HG03025 (cell line): ENCODE data around the gene PLCH2.

ENCODE experiments used
- ATAC-seq: cut with Tn5 transposase; IDR thresholded peaks from one replicate; pipeline ENCODE4 v1.9.1; 2021; ENCODE audit warnings: mild to moderate bottlenecking, moderate library complexity; ENCODE audit not compliant: unreplicated experiment, low FRiP score

The PLCH2 gene, protein sequence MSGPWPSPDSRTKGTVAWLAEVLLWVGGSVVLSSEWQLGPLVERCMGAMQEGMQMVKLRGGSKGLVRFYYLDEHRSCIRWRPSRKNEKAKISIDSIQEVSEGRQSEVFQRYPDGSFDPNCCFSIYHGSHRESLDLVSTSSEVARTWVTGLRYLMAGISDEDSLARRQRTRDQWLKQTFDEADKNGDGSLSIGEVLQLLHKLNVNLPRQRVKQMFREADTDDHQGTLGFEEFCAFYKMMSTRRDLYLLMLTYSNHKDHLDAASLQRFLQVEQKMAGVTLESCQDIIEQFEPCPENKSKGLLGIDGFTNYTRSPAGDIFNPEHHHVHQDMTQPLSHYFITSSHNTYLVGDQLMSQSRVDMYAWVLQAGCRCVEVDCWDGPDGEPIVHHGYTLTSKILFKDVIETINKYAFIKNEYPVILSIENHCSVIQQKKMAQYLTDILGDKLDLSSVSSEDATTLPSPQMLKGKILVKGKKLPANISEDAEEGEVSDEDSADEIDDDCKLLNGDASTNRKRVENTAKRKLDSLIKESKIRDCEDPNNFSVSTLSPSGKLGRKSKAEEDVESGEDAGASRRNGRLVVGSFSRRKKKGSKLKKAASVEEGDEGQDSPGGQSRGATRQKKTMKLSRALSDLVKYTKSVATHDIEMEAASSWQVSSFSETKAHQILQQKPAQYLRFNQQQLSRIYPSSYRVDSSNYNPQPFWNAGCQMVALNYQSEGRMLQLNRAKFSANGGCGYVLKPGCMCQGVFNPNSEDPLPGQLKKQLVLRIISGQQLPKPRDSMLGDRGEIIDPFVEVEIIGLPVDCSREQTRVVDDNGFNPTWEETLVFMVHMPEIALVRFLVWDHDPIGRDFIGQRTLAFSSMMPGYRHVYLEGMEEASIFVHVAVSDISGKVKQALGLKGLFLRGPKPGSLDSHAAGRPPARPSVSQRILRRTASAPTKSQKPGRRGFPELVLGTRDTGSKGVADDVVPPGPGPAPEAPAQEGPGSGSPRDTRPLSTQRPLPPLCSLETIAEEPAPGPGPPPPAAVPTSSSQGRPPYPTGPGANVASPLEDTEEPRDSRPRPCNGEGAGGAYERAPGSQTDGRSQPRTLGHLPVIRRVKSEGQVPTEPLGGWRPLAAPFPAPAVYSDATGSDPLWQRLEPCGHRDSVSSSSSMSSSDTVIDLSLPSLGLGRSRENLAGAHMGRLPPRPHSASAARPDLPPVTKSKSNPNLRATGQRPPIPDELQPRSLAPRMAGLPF (N-terminal part only)

DNA sequence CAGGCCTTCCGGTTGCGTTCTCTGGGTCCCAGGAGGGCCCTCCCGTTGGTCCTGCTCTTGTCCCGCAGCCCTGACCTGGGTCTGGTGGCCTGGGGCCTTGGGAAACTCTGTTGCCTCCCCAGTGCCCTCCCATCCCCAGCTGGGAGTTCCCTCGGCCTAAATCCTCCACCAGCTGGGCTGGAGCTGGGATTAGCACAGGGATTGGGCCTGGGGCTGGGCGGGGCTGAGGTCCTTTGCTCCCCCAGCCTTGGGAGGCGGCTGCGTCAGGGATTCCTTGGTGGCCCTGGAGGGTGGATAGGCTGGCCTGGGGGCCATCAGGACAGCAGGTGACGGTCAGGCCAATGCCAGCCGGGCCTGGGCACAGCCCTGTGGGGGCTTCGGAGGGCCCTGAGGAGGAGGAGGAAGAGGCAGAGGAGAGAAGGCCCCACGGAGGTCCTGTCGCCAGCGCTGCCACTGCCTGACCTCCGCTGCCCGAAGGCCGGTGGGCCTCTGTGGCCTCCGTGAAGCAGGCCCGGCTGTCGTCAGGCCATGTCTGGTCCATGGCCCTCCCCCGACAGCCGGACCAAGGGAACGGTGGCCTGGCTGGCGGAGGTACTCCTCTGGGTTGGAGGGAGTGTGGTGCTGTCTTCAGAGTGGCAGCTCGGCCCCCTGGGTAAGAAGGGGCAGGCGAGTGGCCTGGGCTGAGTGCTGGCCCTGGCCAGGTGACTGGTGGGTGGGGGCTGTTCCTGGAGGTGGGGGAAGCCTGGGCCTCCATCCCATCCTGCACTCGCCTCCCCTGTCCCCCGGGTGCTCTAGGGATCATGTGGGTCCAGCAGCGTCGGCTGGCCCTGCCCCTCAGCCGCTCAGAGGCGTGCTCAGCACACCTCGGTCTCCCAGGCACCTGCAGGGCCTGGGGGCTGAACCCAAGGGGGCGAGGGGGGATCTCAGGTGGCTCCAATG is at the start of gene PLCH2:
PLCH2 (plus strand) TSS at position 229 of the 939 bp plus-strand sequence; CDS start at position 529, 300 bp downstream.
- no peak for ATAC-seq

DNA sequence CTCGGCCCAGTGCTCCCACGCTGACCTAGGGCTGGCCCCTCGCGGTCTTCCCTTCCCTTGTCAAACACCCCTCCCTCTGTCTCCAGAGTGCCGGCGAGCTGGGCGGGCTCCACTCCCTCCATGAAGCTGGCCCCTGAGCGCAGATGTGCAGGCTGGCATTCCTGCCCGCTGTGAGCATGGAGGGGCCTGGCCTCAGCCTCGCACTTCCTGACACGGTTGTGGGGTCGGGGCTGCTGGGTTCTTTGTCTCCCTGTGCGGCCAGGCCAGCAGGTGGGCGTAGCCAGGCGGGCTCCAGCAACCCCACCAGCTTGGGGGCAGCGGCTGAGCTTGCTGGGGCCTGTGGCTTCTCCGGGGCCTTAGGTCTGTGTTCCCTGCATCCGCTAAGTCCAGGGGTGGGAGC is 49.5 kb upstream of the PLCH2 start:
- ATAC-seq: no peak

DNA sequence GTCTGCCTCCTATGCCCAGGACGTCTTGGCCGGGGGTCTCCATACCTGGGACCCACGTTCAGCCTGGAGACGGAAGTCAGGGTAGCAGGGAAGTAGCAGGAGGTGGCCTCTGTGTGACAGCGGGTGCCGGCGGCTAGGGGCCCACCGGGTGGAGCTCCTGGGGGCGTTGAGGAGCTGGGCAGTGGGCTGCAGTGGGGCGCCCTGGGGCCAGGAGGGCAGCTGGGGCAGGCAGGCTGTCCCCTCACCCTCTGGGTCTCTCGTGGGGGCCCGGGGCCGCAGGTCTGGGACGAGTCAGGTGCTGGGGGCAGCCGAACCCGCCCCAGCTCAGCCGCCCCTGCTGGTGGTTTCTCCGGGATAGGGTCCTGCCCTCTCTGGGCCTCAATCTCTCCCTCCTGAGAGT is 49.0 kb upstream of the PLCH2 start:
- no peak for ATAC-seq

DNA sequence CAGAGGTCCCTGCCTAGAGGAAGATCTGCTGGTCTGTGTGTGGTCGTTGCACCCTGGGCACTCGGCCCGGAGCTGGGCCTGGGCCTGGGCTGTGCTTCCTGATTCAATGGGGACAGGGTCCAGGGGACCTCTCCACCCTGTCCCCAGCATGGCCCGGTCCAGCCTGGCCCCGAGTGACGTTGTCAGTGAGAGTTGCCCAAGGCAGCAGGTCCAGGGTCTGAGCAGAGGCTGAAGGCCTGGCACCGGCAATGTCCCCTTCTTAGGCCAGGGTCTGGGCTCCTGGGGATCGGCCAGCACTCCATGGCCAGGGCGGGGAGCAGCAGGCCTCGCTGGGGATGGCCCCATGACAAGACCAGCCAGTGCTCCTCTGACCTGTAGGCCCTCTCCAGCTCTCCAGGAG is 48.1 kb upstream of the PLCH2 start:
- ATAC-seq: no peak

DNA sequence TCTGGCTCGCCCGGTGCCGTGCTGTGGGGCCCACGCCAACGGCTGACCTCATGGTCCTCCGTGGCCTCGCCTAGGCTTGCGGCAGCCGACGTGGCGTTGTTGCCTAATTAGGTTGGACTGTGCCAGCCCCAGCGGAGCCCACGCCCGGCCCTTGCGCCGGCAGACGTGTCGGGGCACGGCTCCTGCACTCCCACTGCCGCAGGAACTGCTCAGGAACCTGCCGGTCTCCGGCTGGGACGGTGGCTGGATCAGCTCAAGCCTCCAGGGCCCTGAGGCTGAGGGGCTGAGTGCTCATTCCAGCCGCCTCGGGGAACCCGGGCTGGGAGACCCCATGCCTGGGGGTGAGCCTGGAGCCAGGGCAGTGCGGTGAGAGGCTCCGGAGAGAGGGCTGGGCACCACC is 47.6 kb upstream of the PLCH2 start:
- no peak for ATAC-seq

DNA sequence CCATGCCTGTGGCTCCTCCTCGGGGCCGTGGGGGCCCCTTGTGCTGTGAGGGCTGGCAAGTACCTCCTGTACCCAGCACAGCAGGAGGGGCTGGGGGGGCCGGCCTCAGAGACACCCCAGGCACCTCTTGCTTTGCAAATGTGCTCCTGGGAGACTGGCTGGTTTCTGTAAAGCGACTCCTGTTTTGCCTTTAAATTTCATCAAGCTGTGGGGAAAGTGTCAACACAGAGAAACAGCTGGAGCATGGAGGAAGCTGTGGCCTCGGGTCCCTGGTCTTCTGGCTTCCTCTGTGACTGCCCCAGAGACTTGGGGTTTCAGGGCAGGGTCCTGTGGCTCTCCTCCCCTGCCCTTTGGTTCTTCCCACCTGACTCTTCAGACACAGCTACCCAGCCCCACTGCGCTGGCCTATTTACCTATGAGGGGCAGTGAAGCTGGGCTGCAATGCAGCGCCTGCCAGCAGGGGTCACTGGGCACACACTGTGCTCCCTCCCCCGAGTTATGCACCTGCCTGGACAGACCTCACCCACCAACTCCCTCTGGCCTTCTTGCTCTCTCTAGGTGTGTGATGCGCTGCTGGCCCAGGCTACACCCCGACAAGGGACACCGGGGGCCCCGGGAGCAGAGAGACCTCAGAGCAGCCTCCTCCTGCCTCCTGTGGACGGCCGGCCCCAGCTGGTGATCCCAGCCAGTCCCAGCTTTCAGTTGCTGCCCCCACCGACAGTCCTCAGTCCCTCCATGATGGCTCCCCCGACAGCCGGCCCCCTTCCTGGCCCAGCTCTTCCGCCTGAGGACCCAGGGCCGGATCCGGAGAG is 46.1 kb upstream of the PLCH2 start:
- ATAC-seq: no peak

DNA sequence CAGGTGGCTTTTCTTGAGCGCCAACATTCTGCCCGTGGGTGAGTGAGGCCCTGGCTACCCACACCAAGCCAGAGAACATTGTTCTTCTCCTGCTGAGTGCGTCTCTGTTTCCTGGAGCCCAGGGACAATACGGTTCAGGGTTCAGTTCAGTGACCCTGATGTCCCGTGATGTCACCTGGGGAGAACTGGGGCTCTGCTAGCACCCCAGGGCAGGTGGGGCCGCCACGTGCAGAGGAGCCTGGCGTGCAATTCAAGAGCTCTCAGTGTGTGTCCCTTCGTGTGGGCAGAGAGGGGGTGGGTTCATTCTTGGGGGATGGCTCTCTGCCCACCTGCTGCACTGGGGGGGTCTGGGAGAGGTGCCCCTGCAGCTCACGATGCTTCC is 45.5 kb upstream of the PLCH2 start:
- ATAC-seq: no peak

DNA sequence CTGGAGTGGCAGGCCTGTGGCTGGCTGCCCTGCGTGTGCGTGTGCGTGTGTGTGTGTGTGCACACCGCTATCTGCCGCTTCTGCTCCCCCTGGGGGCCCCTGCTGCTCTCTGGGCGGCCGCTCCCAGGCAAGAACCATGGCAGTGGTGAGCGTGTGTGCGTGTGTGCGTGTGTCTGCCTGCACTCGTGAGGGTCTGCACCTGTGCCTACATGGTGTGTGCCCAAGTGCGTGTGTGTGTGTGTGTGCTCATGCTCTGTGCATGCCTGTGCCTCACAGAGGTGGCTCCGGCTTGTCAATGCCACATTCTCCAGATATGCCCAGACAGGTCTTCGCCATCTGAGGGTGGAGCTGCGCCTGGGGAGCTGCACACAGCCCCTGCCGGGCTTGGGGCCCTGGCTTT is 45.0 kb upstream of the PLCH2 start:
- no peak for ATAC-seq

DNA sequence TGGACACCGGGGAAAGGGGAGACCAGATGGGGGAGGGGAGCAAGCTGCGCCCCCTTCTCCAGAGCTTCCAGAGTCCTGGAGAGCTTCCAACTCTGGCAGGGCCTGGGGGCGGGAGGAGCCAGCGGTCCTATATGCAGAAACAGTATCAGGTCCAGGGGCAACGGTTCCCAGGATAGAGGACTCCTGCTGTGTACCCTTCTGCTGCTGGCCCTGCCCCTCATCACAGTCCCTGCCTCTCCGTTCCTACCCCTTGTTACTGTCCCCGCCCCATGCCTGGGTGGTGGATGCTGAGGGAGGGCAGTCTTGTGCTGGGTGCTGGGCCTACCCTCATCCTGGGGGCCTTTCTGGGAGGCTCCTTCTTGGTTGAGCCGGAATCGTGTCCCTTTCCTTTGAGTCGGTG is 44.6 kb upstream of the PLCH2 start:
- ATAC-seq: no peak

DNA sequence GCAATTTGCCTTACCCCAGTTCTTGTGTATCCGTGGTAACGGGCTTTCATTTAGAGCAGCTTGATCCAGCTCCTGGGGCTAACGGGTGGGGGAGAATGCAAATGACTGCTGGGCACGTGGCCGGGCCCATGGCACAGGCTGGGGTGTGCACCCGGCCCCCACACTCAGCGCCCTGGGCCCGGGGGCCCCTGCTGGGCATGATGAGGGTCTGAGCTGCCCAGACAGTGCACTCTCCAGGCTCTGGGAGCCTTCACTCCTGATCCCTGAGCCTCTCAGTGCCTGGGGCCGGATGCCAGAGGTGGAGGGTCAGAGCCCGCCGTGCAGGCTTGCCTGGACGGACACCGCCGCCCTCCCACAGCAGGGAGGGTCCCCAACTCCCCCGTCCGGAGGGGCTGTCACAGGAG is 43.6 kb upstream of the PLCH2 start:
- ATAC-seq: no peak

DNA sequence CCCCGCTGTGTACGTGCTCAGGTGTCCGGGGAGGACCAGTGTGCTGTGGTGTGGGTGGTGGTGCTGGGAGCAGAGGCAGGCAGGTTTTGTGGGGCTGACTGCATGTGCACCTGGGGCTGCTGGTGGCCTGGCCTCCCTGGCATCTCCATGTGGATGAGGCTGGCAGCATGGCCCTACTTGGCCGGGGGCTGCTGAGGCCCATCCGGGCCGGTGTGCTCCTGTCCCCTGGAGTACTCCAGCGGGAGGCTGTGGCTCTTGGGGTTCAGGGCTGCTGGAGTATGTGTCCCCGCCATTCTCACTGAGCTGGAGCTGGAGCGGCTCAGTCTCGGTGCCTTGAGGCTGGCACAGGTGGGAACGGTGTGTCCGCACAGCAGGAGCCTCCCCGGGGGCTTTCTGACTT is 42.9 kb upstream of the PLCH2 start:
- no peak for ATAC-seq

DNA sequence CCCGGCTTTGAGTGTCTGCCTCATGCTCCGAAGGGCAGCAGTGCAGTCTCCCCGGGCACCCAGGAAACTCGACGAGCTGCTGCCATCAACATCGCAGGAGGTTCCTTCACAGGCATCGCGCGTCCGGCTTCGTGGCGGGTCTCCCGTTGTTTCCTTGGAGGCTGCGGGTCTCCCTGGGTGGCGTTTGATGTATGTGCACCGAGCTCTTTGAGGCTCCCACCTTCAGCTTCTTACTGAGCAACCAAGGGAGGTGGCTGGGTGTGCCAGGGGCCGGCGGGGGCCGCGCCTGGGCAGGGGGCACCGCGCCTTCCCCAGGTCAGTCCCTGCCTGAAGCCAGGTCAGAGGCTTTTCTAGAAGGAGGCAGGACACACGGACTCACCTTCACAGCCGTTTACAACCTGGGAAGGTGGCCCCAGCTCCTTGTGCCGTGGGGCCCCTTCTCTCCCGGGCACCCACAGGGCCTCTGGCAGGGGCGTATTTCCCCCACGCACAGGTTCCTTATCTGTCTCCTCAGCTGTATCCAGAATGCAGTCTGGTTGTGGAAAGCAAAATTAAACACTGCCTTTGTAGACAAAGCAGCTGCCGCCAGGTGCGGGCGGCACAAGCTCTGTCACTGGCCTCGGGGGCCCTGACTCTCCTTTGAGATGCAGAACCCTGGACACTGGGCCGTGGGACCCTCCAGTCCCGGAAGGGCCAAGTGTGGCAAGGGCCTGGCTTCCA is 42.0 kb upstream of the PLCH2 start:
- ATAC-seq: no peak

DNA sequence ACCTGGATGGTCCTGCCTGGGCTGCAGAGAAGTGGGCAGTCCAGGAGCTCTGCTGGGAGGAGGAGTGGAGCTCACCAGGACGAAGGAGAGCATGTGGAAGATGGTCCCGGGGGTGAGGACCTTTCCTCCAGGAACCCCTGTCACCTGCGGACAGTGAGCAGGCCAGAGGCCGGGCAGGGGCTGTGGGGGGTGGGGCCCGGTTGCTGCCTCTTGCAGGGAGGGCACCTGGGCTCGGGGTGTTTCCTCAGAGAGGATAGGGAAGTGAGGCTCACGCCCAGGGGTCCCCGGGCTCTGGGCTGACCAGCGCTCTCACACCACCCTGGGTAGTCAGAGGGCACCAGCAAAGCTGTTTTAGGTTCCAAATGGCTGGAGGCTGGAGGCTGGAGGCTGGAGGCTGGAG is 41.0 kb upstream of the PLCH2 start:
- no peak for ATAC-seq

DNA sequence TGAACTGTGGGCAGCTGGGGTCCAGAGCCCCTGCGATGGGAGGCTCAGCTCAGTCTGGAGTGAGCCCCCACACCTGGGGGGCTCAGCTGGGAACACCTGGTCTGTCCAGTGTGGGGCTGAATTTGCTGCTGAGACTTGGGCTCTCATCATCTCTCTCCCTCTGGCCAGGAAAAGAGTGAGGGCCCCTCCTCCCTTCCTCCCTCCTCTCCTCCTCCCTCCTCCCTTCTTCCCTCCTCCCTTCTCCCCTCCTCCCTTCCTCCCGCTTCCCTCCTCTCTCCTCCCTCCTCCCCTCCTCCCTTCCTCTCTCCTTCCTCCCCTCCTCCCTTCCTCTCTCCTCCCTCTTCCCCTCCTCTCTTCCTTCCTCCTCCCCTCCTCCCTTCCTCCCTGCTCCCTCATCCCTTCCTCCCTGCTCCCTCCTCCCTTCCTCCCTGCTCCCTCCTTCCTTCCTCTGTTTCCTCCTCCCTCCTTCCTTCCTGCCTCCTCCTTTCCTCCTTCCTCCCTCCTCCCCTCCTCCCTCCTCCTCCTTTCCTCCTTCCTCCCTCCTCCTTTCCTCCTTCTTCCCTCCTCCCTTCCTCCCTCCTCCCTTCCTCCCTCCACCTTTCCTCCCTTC is 40.2 kb upstream of the PLCH2 start:
- no peak for ATAC-seq

DNA sequence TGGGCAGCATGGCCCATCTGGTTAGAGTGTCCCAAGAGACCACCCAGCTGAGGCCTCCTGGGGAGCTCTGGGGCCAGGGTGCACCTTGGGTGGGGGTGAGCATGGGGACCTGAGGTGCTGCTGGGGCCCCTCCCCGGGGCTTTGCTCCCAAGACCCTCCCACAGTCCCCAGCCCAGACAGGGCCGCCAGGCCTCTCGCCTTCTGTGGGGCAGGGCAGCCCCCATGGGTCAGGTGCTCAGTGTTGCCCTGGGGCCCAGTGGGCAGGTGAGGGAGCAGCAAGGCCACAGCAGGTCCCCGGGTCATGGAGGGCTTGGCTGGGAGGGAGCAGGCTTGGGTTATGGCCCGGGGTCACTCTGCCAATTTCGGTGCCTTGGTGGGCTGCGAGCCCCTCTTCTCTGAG is 39.2 kb upstream of the PLCH2 start:
- no peak for ATAC-seq

DNA sequence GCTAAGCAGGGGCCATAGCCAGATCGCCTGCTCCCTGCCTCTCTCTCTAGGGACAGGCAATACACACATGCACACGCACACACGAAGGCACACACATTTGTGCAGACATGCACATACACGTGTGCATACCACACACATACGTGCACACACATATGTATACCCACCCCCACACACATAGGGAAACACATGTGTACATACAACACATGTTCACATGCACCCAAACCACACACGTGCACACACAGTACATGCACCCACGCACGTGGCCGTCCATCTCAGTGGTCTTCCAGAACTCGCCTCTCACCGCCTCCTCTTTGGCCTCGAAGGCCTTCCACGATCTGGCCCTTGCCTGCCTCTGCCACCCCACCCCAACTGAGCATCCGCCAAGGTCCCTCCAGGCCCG is 38.5 kb upstream of the PLCH2 start:
- ATAC-seq: no peak

DNA sequence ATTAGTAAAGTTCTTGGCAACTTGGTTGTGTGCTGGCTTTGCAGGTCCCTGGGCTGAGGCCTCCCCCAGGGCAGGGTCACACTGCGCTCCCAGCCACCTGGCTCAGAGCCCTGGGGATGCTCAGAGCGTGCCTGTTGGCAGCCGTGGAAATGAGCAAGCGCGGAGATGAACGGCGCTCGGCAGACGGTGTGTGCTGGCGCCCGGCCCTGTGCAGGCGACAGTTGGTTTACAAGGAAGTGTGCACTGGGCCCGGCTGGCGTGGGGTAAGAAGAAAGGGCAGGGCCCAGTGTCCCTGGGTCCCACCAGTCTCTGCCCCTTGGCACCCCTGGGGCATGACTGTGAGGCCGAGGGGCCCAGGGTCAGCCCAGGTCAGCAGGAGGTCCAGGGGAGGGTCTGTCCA is 38.1 kb upstream of the PLCH2 start:
- no peak for ATAC-seq

DNA sequence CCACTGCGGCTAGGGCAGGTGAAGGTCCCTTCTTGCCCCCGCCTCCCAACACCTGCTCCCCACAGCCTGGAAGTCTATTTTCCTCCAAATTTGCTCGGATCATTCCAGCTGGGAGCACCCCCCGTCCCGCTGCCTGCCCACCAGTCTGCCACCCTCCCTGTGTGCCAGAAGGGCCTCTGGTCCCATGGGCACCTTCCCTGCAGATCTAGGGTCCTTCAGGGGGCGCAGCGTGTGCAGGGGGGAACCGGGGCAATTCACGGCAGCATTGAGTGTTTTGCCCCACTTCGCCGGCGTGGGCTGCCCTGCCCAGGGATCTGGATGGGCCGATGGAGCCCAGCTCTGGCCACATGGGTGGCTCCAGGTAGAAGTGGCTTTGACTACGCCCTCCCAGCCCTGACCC is 37.4 kb upstream of the PLCH2 start:
- ATAC-seq: no peak
